Left hindlimb (tissue), 1 donor: Measurements from ENCODE around the gene AKR1B1.
A peak's percentile ranks its signal among the peaks of the same experiment; 100 is the strongest.

ENCODE experiments used
- DNase-seq: peaks from one replicate; pipeline ENCODE4 v3.0.0-alpha.2; 2018

AKR1B1 gene

GRCh38 chr7:134443396-134444070 is 15.4 kb downstream of the AKR1B1 start:
- no peak for DNase-seq

DNA sequence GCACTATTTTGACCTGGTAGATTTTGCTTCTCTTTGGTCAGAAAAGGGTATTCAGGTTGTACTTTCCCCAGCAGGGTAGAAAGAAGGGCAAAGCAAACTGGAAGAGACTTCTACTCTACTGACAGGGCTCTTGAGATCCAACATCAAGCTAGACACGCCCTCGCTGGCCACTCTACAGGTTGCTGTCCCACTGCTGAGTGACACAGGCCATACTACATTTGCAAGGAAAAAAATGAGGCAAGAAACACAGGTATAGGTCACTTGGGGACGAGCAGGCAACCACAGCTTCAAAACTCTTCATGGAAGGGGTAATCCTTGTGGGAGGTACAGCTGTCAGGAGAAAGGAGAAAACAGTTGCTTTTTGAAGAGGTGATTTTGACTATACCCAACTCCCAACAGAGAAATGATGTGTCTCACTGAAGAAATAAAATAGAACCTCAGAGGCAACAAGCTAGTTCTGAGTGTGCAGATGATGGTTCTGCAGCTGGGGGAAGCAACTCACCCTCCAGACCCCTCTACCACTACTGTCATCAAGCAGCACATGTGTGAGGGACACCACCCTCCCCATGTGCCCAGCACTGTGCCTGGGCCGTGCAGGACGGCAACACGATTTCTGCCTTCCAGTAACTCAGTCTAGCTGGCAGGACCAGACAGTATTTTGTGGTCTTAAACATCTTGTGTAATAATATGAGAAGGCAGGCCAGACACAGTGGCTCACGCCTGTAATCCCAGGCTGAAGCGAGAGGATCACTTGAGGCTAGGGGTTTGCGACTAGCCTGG is 16.3 kb downstream of the AKR1B1 start:
- DNase-seq, result no peak

DNA sequence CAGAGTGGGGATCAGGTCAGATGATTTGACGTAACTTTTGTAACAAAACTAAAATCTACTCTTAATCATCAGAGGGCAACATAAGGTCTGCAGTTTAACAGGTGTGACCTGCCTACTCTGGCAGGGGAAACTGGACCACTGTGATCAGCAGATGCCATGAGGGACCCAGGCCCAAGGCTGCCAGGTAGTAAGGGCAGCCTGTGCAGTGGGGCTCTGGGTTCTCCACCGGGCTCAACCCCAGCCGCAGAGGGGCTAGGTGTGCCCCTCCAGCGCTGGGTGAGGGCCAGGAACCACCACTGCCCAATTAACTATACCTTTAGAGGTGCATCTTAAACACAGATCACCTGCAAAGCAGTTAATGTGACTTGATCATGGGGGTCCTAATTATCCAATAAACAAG is 17.6 kb downstream of the AKR1B1 start:
- no peak for DNase-seq

DNA sequence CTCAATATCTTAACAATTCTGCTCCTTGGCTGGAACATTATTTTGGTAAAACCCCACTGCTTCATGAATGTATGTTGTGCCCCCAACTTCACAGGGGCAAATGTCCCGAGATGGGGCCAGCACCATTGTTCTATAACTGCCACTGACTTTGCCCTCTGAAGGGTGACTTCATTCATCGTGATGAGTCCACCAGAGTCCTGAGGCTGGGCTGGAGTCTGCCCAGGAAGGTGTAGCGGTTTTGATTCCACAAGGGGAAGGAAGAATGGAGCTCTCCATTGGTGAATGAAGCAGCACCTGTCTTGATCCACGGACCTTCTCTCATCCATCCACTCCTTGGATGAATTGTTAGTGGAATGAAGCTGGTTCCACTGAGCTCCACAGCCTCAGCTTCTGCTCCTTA is 18.4 kb downstream of the AKR1B1 start:
- DNase-seq, result no peak

DNA sequence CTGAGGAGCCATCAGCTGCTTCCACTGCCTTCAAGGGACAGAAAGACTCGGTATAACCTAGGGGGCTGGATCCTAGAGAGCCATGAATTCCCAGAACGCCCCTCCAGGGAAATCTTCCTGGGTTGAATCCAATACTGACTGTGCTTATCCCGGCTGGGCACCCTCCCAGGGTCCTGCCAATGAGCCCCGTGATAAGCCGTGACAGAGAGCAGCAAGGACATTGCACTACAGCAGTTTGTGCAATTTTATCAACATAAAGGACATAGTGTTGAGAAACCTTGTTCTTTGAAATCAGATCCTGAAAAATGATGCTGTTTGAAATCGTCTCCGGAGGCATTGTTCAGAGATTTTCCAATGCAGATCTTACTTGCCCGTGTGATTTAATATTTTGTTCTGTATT is 18.8 kb downstream of the AKR1B1 start:
- no peak for DNase-seq

DNA sequence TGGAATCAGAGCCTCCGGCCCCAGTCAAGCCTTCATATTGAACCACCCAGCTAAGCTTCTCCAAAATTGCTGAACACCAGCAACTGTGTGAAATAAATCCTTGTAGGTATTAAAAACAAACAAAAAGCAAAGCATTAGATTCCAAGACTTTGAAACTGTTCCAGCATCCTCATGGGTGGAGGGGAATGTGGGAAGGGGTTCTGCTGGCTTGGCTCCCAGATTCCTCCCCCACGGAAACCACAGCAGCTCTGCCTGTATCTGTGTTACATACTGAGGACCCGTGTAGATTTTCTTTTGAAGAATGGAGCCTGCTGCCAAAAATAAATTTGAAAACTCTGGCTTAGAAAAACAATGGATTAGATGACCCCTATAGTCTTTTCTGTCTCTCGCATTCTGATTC is 20.0 kb downstream of the AKR1B1 start:
- DNase-seq, result no peak

- no peak for DNase-seq
Observed at GRCh38 chr7:134435161-134435920, 23.6 kb downstream of the AKR1B1 start.

- no peak for DNase-seq
Observed at GRCh38 chr7:134434701-134435100, 24.2 kb downstream of the AKR1B1 start.

- DNase-seq, result no peak
Observed at GRCh38 chr7:134433430-134433829, 25.5 kb downstream of the AKR1B1 start.

DNA sequence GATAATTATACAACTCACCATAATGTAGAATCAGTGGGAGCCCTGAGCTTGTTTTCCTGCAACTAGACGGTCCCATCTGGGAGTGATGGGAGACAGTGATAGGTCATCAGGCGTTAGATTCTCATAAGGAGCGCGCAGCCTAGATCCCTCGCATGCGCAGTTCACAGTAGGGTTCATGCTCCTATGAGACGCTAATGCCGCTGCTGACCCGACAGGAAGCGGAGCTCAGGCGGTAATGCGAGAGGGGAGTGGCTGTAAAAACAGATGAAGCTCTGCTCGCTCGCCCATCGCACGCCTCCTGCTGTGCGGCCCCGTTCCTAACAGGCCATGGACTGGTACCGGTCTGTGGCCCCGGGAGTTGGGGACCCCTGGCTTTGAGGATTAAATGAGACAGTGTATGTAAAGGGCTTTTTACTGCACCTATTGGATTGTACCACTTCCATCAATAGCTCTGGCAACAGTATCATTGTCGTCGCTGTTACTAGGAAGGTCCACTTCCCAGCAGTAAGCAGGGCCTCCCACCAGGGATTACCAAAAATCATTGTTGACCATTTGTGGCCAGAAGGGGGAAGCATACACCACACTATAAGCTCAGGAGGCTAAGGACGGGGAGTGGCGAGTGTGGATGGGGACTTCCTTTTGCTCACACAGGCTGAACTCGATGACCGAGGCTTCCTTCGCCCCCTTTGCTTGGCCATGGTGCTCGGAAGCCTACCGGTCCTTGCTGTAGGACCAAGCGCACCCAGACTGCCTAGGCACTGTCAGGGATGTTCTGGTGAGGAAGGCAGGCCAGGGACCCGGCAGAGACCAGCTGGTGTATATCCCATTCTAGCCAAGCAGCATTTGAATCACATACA is 26.4 kb downstream of the AKR1B1 start:
- DNase-seq, result peak; percentile 90

DNA sequence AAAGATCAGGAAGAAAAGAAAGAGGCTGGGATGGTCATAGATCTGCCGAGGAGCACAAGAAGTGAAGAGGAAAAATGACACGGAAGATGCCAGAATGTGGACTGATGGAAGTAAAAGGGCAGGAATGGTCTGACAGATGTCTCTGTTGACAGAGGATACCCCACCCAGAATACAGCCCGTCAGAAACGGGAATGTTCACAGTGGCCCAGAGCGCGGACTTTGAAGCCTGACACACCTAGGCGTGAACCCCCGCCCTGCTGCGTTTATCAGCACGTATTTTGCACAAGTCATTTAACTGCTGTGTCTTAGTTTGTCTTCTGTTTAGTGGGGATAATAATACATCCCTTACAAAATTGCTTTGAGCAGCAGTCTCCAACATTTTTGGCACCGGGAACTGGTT is 27.1 kb downstream of the AKR1B1 start:
- no peak for DNase-seq

DNA sequence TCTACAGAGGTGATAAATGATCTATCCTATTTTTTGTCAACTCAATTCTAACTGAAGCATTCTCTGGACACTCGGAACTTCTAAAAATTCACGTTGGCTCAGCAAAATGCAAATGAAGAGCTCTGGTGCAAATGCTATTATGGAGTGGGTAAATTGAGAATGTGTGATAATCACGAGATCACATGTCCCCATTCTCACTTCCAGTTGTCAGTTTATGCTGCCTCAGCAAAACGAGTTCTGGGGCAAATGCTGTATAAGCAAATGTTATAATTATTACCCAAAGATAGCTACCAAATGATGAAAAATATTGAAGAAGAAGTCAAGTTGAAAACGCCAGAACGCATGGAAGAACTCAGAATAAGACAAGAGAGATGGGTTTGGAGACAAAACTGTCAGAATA is 29.4 kb downstream of the AKR1B1 start:
- no peak for DNase-seq

- no peak for DNase-seq
Observed at GRCh38 chr7:134428942-134429341, 30.0 kb downstream of the AKR1B1 start.

DNA sequence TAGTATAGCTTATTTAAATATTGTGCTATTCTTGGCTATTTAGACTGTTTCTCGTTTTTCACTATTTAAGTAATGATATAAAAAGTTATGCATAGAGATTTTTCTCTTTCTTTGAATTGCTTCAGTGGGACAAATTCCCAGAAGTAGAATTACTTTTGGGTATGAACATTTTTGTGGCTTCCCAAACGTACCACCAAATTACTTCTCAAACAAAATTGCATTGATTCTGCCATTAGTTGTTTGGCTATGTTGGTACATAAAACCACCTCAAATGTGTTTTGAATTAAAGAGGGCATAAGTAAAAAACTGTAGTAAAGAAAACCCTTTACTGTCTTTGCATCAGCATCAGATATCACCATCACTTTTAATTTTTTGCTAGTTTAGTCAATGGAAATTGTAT is 31.0 kb downstream of the AKR1B1 start:
- DNase-seq, result no peak

- no peak for DNase-seq
Observed at GRCh38 chr7:134425777-134426176, 33.1 kb downstream of the AKR1B1 start.

DNA sequence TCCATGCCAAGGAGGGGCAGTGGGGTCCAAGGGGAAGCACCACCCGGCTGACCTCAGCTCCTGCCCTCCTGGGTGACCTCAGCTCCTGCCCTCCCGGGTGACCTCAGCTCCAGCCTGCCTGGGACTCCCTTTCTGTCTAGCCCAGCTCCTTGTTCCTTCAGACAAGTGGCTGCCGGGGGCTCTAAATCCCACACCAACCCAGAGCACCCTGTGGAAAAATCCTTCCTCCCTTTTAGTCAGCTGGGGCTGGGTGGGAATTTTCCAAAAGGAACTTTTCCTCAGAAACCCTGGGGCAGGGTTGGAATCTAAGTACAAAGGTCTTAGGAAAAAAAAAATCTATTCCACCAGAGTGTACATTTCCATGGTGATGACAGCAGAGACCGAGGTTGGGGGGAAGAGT is 36.3 kb downstream of the AKR1B1 start:
- DNase-seq, result no peak

DNA sequence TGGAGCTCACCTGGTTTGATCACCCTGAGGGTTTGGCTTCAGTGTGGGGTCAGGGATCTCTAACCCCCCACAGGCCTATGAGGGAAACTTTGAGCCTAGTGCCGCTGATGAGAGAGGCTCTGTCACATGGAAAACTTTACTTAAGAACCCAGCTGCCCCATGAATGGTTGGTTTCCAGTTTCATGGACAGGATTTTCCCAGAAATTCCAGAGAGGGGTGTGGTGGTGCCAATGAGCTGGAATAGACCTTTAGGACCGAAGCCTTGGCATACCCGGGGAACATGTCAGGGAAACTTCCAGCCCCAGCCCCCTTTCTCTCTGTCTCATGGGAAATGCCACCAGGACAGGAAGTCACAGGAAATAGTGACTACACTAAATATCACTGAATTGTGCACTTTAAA is 36.9 kb downstream of the AKR1B1 start:
- no peak for DNase-seq

DNA sequence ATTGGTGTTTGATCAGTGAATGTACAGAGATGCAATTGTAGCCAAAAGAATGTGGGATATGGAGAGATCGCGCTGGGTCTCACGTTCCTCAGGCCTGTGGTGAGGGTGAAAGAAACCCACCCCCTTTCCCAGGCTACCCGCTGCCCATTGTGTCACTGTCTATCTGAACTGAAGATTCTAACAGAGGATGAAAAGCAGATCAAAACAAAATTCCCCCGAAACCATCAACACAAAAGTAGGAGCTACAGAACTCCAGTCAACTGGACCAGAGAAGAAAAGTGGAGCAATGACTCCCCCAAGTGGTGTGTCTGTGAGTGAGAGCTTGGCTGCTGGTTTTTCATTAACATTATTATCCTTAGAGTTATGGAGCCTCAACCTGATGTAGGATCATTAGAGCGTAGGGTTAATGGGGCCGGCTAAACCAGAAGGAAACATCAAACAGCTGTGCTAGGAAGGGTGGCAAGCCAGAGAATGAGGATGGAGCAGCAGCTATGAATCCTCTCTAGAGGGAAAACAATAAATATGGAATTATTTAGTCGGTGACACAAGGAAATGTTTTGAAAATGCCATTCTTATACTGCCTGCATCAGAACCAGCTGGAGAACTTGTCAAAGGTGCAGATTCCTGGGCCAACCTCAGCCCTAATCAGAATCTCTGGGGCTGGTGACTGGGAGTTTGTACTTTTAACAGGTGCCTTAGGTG is 38.3 kb downstream of the AKR1B1 start:
- DNase-seq, result no peak

- no peak for DNase-seq
Observed at GRCh38 chr7:134419875-134420274, 39.0 kb downstream of the AKR1B1 start.

DNA sequence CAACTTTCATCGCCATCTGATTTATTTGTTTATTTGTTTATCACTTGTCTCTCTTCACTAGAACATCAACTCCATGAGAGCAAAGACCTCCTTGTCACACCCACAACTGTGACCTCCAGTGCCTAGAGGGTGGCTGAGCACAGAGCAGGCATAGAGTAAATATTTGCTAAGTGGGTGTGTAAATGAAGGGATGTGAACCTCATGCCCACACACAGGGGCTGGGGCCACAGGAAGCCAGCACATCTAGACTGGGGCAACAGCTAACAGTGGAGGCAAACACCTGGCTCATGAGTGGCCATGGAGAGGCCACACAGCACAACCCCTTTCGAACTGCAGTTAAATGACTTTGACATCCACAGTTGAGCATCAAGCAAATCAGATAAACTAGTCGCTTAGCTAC is 39.8 kb downstream of the AKR1B1 start:
- DNase-seq, result no peak

DNA sequence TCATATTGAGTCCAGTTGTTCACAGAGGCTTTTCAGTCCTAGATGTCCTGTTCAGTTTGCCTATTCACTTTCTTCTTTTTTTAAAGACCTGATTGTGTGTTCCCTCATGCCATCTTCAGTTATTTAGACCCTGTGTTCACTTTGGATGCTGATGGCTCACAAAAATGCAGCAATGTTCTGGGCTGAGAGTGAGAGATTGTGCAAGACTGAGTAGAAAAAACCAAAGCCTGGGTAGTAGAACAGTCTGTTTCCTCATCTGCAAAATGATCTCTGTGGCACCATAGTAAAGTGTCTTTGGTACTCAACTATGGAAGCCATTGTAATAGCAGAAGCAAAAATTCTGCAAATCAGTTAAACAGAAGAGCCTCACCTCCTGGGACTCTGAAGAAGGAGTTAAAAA is 43.2 kb downstream of the AKR1B1 start:
- DNase-seq, result no peak

DNA sequence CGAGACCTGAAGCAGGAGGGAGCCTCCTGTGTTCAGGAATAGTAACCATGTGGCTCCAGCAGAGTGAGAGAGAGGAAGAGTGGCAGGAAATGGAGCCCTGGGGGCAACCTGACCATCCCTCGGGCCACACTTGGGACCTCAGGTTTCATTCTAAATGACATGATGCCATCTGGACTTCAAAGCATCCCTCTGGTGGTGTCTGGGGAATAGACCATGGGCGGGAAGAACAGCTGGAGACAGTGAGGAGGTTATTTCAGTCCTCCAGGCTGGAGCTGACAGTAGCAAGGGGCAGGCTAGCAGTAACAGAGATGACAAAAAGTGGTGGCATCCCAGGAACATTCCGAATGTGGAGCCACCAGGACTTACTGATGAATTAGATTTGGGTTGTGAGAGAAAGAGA is 44.8 kb downstream of the AKR1B1 start:
- no peak for DNase-seq
